Measurements from ENCODE around the gene GRIK5.
"Not testable (repeated sequence)": the region's sequence is repeated elsewhere in the genome, so short reads cannot be mapped to it uniquely, and the experiment has no call there.

GRIK5 gene

GRCh38 chr19:42038666-42039065 is 31.3 kb downstream of the GRIK5 start:
- H3K4me1 ChIP-seq (ENCODE audit: insufficient read depth, low read length), result no peaks in the 10 kb centered on the region
- H3K9me3 ChIP-seq (ENCODE audit: low read length), result no peaks in the 10 kb centered on the region
- no peak overlapping the region for H3K4me3 ChIP-seq (ENCODE audit: low read depth in 1 of 2, low read length in 2 of 2)
- H3K27me3 ChIP-seq (ENCODE audit: control insufficient read depth in 1 of 2, insufficient read depth in 2 of 2, low read length in 2 of 2), result no peaks in the 10 kb centered on the region
- H3K27ac ChIP-seq (ENCODE audit: low read depth, low read length), result no peak overlapping the region
- no peak overlapping the region for H3K9ac ChIP-seq (ENCODE audit: low read length)
- H3K36me3 ChIP-seq (ENCODE audit: insufficient read depth, low read length), result peaks cover 22% of the 10 kb centered on the region

GRCh38 chr19:42037649-42038048 is 32.4 kb downstream of the GRIK5 start:
- no peaks in the 10 kb centered on the region for H3K9me3 ChIP-seq (ENCODE audit: low read length)
- H3K36me3 ChIP-seq (ENCODE audit: insufficient read depth, low read length), result peaks cover 22% of the 10 kb centered on the region
- H3K4me1 ChIP-seq (ENCODE audit: insufficient read depth, low read length), result peaks cover under 1% of the 10 kb centered on the region
- no peak overlapping the region for H3K4me3 ChIP-seq (ENCODE audit: low read depth in 1 of 2, low read length in 2 of 2)
- no peak overlapping the region for H3K27ac ChIP-seq (ENCODE audit: low read depth, low read length)
- no peak overlapping the region for H3K9ac ChIP-seq (ENCODE audit: low read length)
- no peaks in the 10 kb centered on the region for H3K27me3 ChIP-seq (ENCODE audit: control insufficient read depth in 1 of 2, insufficient read depth in 2 of 2, low read length in 2 of 2)

- peaks cover 11% of the 10 kb centered on the region for H3K36me3 ChIP-seq (ENCODE audit: insufficient read depth, low read length)
- H3K27me3 ChIP-seq (ENCODE audit: control insufficient read depth in 1 of 2, insufficient read depth in 2 of 2, low read length in 2 of 2); H3K4me3 ChIP-seq (ENCODE audit: low read depth in 1 of 2, low read length in 2 of 2); H3K9ac ChIP-seq (ENCODE audit: low read length); H3K4me1 ChIP-seq (ENCODE audit: insufficient read depth, low read length); H3K9me3 ChIP-seq (ENCODE audit: low read length); H3K27ac ChIP-seq (ENCODE audit: low read depth, low read length): not testable (repeated sequence)
These were observed 35.2 kb downstream of the GRIK5 start for GRCh38 chr19:42034640-42035391.

- peaks cover 8% of the 10 kb centered on the region for H3K4me1 ChIP-seq (ENCODE audit: insufficient read depth, low read length)
- H3K27me3 ChIP-seq (ENCODE audit: control insufficient read depth in 1 of 2, insufficient read depth in 2 of 2, low read length in 2 of 2), result no peaks in the 10 kb centered on the region
- no peak overlapping the region for H3K27ac ChIP-seq (ENCODE audit: low read depth, low read length)
- H3K9ac ChIP-seq (ENCODE audit: low read length), result no peak overlapping the region
- H3K9me3 ChIP-seq (ENCODE audit: low read length), result no peaks in the 10 kb centered on the region
- H3K36me3 ChIP-seq (ENCODE audit: insufficient read depth, low read length), result peaks cover 11% of the 10 kb centered on the region
- H3K4me3 ChIP-seq (ENCODE audit: low read depth in 1 of 2, low read length in 2 of 2), result no peak overlapping the region
These were observed 36.6 kb downstream of the GRIK5 start for GRCh38 chr19:42033413-42033812.

GRCh38 chr19:42032431-42032830 is 37.6 kb downstream of the GRIK5 start:
- Histone ChIP-seq H3K4me1 (ENCODE audit: insufficient read depth, low read length) (peaks cover 8% of the 10 kb centered on the region), H3K36me3 (ENCODE audit: insufficient read depth, low read length) (peaks cover 7% of the 10 kb centered on the region), H3K4me3 (ENCODE audit: low read depth in 1 of 2, low read length in 2 of 2) (no peak overlapping the region), H3K9ac (ENCODE audit: low read length) (no peak overlapping the region), H3K9me3 (ENCODE audit: low read length) (no peaks in the 10 kb centered on the region), H3K27me3 (ENCODE audit: control insufficient read depth in 1 of 2, insufficient read depth in 2 of 2, low read length in 2 of 2) (no peaks in the 10 kb centered on the region), H3K27ac (ENCODE audit: low read depth, low read length) (no peak overlapping the region)

- H3K9ac ChIP-seq (ENCODE audit: low read length), result no peak overlapping the region
- H3K4me3 ChIP-seq (ENCODE audit: low read depth in 1 of 2, low read length in 2 of 2), result no peak overlapping the region
- no peak overlapping the region for H3K27ac ChIP-seq (ENCODE audit: low read depth, low read length)
- H3K4me1 ChIP-seq (ENCODE audit: insufficient read depth, low read length), result peaks cover 8% of the 10 kb centered on the region
- peaks cover 4% of the 10 kb centered on the region for H3K36me3 ChIP-seq (ENCODE audit: insufficient read depth, low read length)
- H3K9me3 ChIP-seq (ENCODE audit: low read length), result no peaks in the 10 kb centered on the region
- H3K27me3 ChIP-seq (ENCODE audit: control insufficient read depth in 1 of 2, insufficient read depth in 2 of 2, low read length in 2 of 2), result no peaks in the 10 kb centered on the region
These were observed 39.2 kb downstream of the GRIK5 start for GRCh38 chr19:42030645-42031440.

GRCh38 chr19:42028304-42029216 is 41.4 kb downstream of the GRIK5 start:
- no peak overlapping the region for H3K9ac ChIP-seq (ENCODE audit: low read length)
- H3K36me3 ChIP-seq (ENCODE audit: insufficient read depth, low read length), result peaks cover 4% of the 10 kb centered on the region
- peaks cover 26% of the 10 kb centered on the region for H3K4me1 ChIP-seq (ENCODE audit: insufficient read depth, low read length)
- no peak overlapping the region for H3K4me3 ChIP-seq (ENCODE audit: low read depth in 1 of 2, low read length in 2 of 2)
- no peak overlapping the region for H3K27ac ChIP-seq (ENCODE audit: low read depth, low read length)
- H3K27me3 ChIP-seq (ENCODE audit: control insufficient read depth in 1 of 2, insufficient read depth in 2 of 2, low read length in 2 of 2), result no peaks in the 10 kb centered on the region
- no peaks in the 10 kb centered on the region for H3K9me3 ChIP-seq (ENCODE audit: low read length)

GRCh38 chr19:42024622-42025111 is 45.3 kb downstream of the GRIK5 start:
- Histone ChIP-seq H3K9ac (ENCODE audit: low read length) (no peak overlapping the region), H3K27ac (ENCODE audit: low read depth, low read length) (peak overlapping the region; percentile 54), H3K36me3 (ENCODE audit: insufficient read depth, low read length) (peaks cover 18% of the 10 kb centered on the region), H3K4me3 (ENCODE audit: low read depth in 1 of 2, low read length in 2 of 2) (no peak overlapping the region), H3K4me1 (ENCODE audit: insufficient read depth, low read length) (peaks cover 18% of the 10 kb centered on the region), H3K9me3 (ENCODE audit: low read length) (no peaks in the 10 kb centered on the region), H3K27me3 (ENCODE audit: control insufficient read depth in 1 of 2, insufficient read depth in 2 of 2, low read length in 2 of 2) (no peaks in the 10 kb centered on the region)

- Histone ChIP-seq H3K36me3 (ENCODE audit: insufficient read depth, low read length) (peaks cover 18% of the 10 kb centered on the region), H3K9me3 (ENCODE audit: low read length) (no peaks in the 10 kb centered on the region), H3K27ac (ENCODE audit: low read depth, low read length) (no peak overlapping the region), H3K9ac (ENCODE audit: low read length) (no peak overlapping the region), H3K4me1 (ENCODE audit: insufficient read depth, low read length) (peaks cover 18% of the 10 kb centered on the region), H3K4me3 (ENCODE audit: low read depth in 1 of 2, low read length in 2 of 2) (no peak overlapping the region), H3K27me3 (ENCODE audit: control insufficient read depth in 1 of 2, insufficient read depth in 2 of 2, low read length in 2 of 2) (no peaks in the 10 kb centered on the region)
These were observed 46.1 kb downstream of the GRIK5 start for GRCh38 chr19:42023943-42024260.

GRCh38 chr19:42023121-42023942 is 46.7 kb downstream of the GRIK5 start:
- Histone ChIP-seq H3K36me3 (ENCODE audit: insufficient read depth, low read length) (peaks cover 18% of the 10 kb centered on the region), H3K4me3 (ENCODE audit: low read depth in 1 of 2, low read length in 2 of 2) (no peak overlapping the region), H3K4me1 (ENCODE audit: insufficient read depth, low read length) (peaks cover 18% of the 10 kb centered on the region), H3K9me3 (ENCODE audit: low read length) (no peaks in the 10 kb centered on the region), H3K9ac (ENCODE audit: low read length) (no peak overlapping the region), H3K27me3 (ENCODE audit: control insufficient read depth in 1 of 2, insufficient read depth in 2 of 2, low read length in 2 of 2) (no peaks in the 10 kb centered on the region), H3K27ac (ENCODE audit: low read depth, low read length) (no peak overlapping the region)
